ENCODE data around the gene ROBO2. TPM values are rescaled to one million over a fixed set of nuclear protein-coding genes. Genes with fewer than 3 reads are reported as not detected.

The ROBO2 gene
- total and polyA plus RNA-seq, 10 of the 15 experiments (the other 5 are each of a cell fraction or from before 2014, with no cell fraction given), result 0.22 to 2.5 (median 0.81) TPM

DNA sequence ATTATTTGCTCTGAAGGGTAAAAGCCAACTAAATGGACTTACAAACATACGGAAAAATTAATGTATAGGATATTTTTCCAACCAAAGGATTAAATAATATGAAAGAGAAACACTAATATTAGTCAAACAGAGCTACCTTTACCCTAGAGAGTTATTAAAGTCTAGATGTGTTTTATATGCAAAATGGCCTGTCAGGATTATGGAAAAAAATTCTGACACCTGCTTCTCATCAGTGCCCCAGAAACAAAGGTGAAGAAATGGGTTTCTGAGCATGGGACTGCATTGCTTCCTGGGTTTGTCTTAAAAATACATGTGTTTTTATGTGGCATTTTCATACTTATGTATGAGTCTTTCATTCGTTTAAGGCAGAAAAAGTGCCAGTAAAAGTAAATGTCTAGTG lies 148.3 kb downstream of the ROBO2 start:
- TF ChIP-seq POLR2A (IDR thresholded peaks at IDR 0.05; ENCODE audit: low read depth, low read length) (no peak), ATF3 (IDR thresholded peaks at IDR 0.05; ENCODE audit: borderline replicate concordance, extremely low read depth, low read depth, low read length) (no peak), KLF5 (IDR thresholded peaks at IDR 0.05; ENCODE audit: partially characterized antibody) (no peak), TARDBP (IDR thresholded peaks at IDR 0.05; ENCODE audit: borderline replicate concordance) (no peak), USF1 (IDR thresholded peaks at IDR 0.05; ENCODE audit: borderline replicate concordance, extremely low read length, insufficient read depth, low read depth, low read length) (no peak), NFIC (IDR thresholded peaks at IDR 0.05; ENCODE audit: low read depth, low read length) (no peak), LARP7 (IDR thresholded peaks at IDR 0.05) (no peak), MYB (IDR thresholded peaks at IDR 0.05; ENCODE audit: borderline replicate concordance, low read depth, low read length) (no peak), PML (IDR thresholded peaks at IDR 0.05; ENCODE audit: low read length) (no peak), MEF2B (IDR thresholded peaks at IDR 0.05; ENCODE audit: partially characterized antibody, poor library complexity, severe bottlenecking) (no peak), ZZZ3 (IDR thresholded peaks at IDR 0.05; ENCODE audit: control insufficient read depth, insufficient read length, low read depth) (no peak)
- TF ChIP-seq, protein P1, sequence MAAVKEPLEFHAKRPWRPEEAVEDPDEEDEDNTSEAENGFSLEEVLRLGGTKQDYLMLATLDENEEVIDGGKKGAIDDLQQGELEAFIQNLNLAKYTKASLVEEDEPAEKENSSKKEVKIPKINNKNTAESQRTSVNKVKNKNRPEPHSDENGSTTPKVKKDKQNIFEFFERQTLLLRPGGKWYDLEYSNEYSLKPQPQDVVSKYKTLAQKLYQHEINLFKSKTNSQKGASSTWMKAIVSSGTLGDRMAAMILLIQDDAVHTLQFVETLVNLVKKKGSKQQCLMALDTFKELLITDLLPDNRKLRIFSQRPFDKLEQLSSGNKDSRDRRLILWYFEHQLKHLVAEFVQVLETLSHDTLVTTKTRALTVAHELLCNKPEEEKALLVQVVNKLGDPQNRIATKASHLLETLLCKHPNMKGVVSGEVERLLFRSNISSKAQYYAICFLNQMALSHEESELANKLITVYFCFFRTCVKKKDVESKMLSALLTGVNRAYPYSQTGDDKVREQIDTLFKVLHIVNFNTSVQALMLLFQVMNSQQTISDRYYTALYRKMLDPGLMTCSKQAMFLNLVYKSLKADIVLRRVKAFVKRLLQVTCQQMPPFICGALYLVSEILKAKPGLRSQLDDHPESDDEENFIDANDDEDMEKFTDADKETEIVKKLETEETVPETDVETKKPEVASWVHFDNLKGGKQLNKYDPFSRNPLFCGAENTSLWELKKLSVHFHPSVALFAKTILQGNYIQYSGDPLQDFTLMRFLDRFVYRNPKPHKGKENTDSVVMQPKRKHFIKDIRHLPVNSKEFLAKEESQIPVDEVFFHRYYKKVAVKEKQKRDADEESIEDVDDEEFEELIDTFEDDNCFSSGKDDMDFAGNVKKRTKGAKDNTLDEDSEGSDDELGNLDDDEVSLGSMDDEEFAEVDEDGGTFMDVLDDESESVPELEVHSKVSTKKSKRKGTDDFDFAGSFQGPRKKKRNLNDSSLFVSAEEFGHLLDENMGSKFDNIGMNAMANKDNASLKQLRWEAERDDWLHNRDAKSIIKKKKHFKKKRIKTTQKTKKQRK (IDR thresholded peaks at IDR 0.05; ENCODE audit: low read depth, low read length), result no peak
- TF ChIP-seq, protein P2, sequence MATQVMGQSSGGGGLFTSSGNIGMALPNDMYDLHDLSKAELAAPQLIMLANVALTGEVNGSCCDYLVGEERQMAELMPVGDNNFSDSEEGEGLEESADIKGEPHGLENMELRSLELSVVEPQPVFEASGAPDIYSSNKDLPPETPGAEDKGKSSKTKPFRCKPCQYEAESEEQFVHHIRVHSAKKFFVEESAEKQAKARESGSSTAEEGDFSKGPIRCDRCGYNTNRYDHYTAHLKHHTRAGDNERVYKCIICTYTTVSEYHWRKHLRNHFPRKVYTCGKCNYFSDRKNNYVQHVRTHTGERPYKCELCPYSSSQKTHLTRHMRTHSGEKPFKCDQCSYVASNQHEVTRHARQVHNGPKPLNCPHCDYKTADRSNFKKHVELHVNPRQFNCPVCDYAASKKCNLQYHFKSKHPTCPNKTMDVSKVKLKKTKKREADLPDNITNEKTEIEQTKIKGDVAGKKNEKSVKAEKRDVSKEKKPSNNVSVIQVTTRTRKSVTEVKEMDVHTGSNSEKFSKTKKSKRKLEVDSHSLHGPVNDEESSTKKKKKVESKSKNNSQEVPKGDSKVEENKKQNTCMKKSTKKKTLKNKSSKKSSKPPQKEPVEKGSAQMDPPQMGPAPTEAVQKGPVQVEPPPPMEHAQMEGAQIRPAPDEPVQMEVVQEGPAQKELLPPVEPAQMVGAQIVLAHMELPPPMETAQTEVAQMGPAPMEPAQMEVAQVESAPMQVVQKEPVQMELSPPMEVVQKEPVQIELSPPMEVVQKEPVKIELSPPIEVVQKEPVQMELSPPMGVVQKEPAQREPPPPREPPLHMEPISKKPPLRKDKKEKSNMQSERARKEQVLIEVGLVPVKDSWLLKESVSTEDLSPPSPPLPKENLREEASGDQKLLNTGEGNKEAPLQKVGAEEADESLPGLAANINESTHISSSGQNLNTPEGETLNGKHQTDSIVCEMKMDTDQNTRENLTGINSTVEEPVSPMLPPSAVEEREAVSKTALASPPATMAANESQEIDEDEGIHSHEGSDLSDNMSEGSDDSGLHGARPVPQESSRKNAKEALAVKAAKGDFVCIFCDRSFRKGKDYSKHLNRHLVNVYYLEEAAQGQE (IDR thresholded peaks at IDR 0.05; ENCODE audit: low read depth, low read length), result no peak
- TF ChIP-seq, protein P3, sequence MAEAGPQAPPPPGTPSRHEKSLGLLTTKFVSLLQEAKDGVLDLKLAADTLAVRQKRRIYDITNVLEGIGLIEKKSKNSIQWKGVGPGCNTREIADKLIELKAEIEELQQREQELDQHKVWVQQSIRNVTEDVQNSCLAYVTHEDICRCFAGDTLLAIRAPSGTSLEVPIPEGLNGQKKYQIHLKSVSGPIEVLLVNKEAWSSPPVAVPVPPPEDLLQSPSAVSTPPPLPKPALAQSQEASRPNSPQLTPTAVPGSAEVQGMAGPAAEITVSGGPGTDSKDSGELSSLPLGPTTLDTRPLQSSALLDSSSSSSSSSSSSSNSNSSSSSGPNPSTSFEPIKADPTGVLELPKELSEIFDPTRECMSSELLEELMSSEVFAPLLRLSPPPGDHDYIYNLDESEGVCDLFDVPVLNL (IDR thresholded peaks at IDR 0.05; ENCODE audit: low read depth, low read length), result no peak
- no peak for DNase-seq (ENCODE audit: low read depth, low spot score)
- in situ Hi-C loops (cut with MboI) (no loop called here), intact Hi-C loops (cut with micrococcal nuclease; ENCODE audit: unreplicated experiment) (no loop called here)
- Histone ChIP-seq H3K4me1 (ENCODE audit: control insufficient read depth, insufficient read depth, low read length) (no peaks in the 10 kb centered on the region), H3K79me2 (ENCODE audit: control insufficient read depth, insufficient read depth, low read length) (no peaks in the 10 kb centered on the region), H3K27me3 (replicated peaks in 1 of 2; ENCODE audit: control insufficient read depth in 2 of 2, insufficient read depth in 2 of 2, low read length in 1 of 2) (no peaks in the 10 kb centered on the region), H3K4me3 (no peak overlapping the region), H2AFZ (ENCODE audit: control insufficient read depth, low read depth, low read length) (no peak overlapping the region), H3K9me3 (replicated peaks; ENCODE audit: control insufficient read depth, insufficient read depth, low read length) (no peaks in the 10 kb centered on the region), H3K27ac (ENCODE audit: control insufficient read depth, insufficient read depth) (no peak overlapping the region), H4K20me1 (ENCODE audit: control insufficient read depth, insufficient read depth) (no peaks in the 10 kb centered on the region), H3K36me3 (ENCODE audit: control insufficient read depth in 2 of 2, insufficient read depth in 2 of 2, low read length in 1 of 2) (no peaks in the 10 kb centered on the region), H3K4me2 (ENCODE audit: control insufficient read depth, insufficient read depth) (no peak overlapping the region), H3K9ac (ENCODE audit: control insufficient read depth, insufficient read depth, low read length) (no peak overlapping the region)
- ChIA-PET SMC1A (ENCODE audit: uncharacterized antibody, unreplicated experiment) (no interaction called here), POLR2A (no interaction called here), RAD21 (ENCODE audit: unreplicated experiment) (no interaction called here), CTCF (no interaction called here)
- BruUV-seq (replicated peaks), result no TSS peak
- no peak for ATAC-seq
- WGBS (ENCODE audit: insufficient coverage, insufficient replicate concordance, low lambda C conversion rate, missing lambda C conversion rate), result 9% methylated on average over 2 of the region's 2 CpGs
- FAIRE-seq, result no peak

All from GM12878 (cell line).